Activated CD8-positive, alpha-beta T cell treated with anti-CD3 and anti-CD28 coated beads for 36 hours (primary cell): ENCODE data around the gene GPSM1. TPM values are rescaled to one million over a fixed set of nuclear protein-coding genes. Genes with fewer than 3 reads are reported as not detected.
A peak's percentile ranks its signal among the peaks of the same experiment; 100 is the strongest.
"Not testable (repeated sequence)": the region's sequence is repeated elsewhere in the genome, so short reads cannot be mapped to it uniquely, and the experiment has no call there.

Experiments used
- ATAC-seq: fragments of 200-7000 bp; cut with Tn5 transposase; one replicate; pipeline ENCODE4 v1.10.0; 2021; ENCODE audit warnings: mild to moderate bottlenecking, moderate library complexity
- CTCF ChIA-PET: fragments of 350-600 bp; sonication (Branson Sonifier 250); formaldehyde crosslinking; loops from one replicate; lab custom pipeline; 2021; ENCODE audit warnings: antibody characterized with exemption; lab: Charles Lee
- POLR2A ChIA-PET: fragments of 350-600 bp; sonication (Branson Sonifier 250); formaldehyde crosslinking; loops from one replicate; lab custom pipeline; 2021; ENCODE audit warnings: antibody characterized with exemption; lab: Charles Lee
- DNase-seq: peaks from one replicate; pipeline ENCODE4 v3.0.0-alpha.2; 2020
- H3K27ac Mint-ChIP-seq: one replicate; pipeline ENCODE4 v1.8.0; 2021; ENCODE audit warnings: mild to moderate bottlenecking, mixed read lengths
- H3K27me3 Mint-ChIP-seq: one replicate; pipeline ENCODE4 v1.8.0; 2021; ENCODE audit warnings: mixed read lengths
- H3K36me3 Mint-ChIP-seq: one replicate; pipeline ENCODE4 v1.8.0; 2021; ENCODE audit warnings: low read depth, mixed read lengths
- H3K4me1 Mint-ChIP-seq: one replicate; pipeline ENCODE4 v1.8.0; 2021; ENCODE audit warnings: low read depth, mixed read lengths
- H3K4me3 Mint-ChIP-seq: one replicate; pipeline ENCODE4 v1.8.0; 2021; ENCODE audit warnings: mild to moderate bottlenecking, moderate library complexity, mixed read lengths
- H3K9me3 Mint-ChIP-seq: one replicate; pipeline ENCODE4 v1.8.0; 2021; ENCODE audit warnings: mixed read lengths
- CTCF ChIP-seq: fragments of 200-600 bp; IDR thresholded peaks from one replicate; pipeline ENCODE4 v1.8.0; 2022; ENCODE audit warnings: antibody characterized with exemption, mild to moderate bottlenecking
- intact Hi-C: fragments of 100-400 bp; cut with micrococcal nuclease; formaldehyde crosslinking; loops from one replicate; pipeline ENCODE4 v1.10.0; 2022
- total RNA-seq, 2 experiments: library from RNA; stranded (reverse); gene quantifications; one replicate each; pipeline ENCODE4 v1.2.3, GENCODE V29; 2021

The GPSM1 gene
- total RNA-seq, 2 experiments from 2014 or later: 8.8 to 10.0 TPM

DNA sequence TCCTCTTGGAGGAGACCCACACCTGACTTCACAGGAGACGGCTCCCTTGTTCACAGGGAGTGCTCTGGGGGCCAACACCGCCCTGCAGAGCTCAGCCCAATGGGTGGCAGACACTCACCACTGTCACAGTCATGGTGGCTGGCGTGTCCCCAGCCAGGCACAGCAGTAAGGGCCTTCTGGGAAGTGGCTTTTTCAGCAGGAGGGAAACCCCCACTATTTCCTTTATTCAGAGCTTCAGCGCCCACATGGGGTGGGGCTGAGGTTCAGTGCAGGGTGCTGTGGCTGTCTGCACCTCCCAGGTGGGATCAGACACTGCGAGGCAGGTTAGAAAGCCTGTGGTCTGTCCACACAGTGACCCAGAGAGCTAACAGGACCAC is 76.2 kb downstream of the GPSM1 start:
- intact Hi-C loops: loop anchor here (10.0 kb wide), 1 partner anchor 89 kb away; no protein-coding TSS in a partner anchor
- CTCF ChIA-PET: interaction anchor here (0.7 to 2.4 kb wide), 3 partner anchors 10 to 91 kb away, joined by 3 to 5 read pairs (median 4); no protein-coding TSS in a partner anchor
- ATAC-seq (peak; percentile 83), DNase-seq (peak; percentile 92)
- peaks cover 58% of the 10 kb centered on the region for H3K36me3 Mint-ChIP-seq
- H3K4me1 Mint-ChIP-seq: peaks cover 61% of the 10 kb centered on the region
- POLR2A ChIA-PET: interaction anchor here (0.7 to 1.1 kb wide), 6 partner anchors 12 to 135 kb away, joined by 3 to 4 read pairs (median 3); partner anchors contain the start of gene DNLZ
- no peaks in the 10 kb centered on the region for H3K9me3 Mint-ChIP-seq
- peak overlapping the region; percentile 90 for H3K27ac Mint-ChIP-seq
- peak overlapping the region; percentile 63 for H3K4me3 Mint-ChIP-seq
- no peak for TF ChIP-seq CTCF
- no peaks in the 10 kb centered on the region for H3K27me3 Mint-ChIP-seq

DNA sequence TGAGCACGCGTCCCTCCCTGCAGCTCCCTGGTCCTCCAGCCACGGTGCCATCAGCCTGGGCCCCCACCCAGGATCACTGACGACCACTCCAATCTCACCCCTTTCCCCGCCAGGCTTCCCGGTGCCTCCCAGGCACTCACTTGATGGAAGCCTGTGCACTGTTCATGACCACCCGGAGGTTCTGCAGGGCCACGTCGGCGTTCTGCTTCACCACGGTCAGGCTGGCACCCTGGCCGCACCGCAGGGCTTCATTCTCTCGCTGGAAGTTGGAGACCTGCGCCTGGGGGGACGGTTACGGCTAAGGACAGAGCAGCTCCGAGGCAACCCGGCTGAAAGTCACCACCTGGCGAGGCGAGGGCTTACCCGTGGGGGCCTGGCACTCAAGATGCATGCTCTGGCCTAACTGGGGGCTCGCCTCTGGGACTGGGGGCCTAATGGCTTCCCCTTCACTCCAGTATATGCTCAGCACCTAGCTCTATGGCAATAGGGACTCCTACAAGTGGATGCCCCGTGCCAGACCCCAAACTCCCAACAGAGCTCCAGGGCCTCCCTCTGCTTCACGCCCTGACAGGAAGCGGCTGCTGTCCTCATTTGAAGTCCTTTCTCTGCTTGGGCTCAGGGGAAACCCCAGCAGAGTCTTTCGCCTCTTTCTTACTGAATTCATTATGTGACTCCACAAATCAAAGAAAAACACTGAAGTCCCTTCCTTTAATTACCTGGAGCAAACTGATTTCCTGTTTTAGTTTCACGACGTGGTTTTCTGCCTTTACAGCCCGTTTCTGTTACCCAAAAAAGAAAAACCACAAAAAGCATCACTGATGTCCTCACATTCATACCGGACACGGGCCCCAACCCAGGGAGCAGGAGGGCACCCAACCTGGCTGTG is 76.8 kb downstream of the GPSM1 start:
- TF ChIP-seq CTCF: no peak
- CTCF ChIA-PET: interaction anchor here (1.6 kb wide), 1 partner anchor 10 kb away, joined by 4 read pairs; no protein-coding TSS in a partner anchor

DNA sequence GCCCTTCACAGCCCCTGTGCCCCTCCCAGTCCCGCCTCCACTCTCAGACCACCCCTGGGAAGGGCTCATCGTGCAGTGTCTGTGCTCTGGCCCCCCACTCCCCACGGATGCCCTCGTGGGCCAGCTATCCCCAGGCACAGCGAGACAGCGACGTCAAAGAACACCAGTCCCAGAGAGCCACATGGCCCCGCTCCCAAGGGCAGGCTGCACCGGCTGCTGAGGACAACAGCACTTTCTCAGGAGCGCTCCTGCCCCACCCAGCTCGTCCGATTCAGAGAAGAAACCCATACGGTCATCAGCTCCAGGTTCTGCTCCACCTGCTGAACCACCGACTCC is 77.4 kb downstream of the GPSM1 start:
- Mint-ChIP-seq H3K27me3 (no peaks in the 10 kb centered on the region), H3K36me3 (peaks cover 62% of the 10 kb centered on the region), H3K4me1 (peaks cover 64% of the 10 kb centered on the region), H3K4me3 (peak overlapping the region; percentile 63), H3K9me3 (no peaks in the 10 kb centered on the region), H3K27ac (peak overlapping the region; percentile 90)
- no peak for TF ChIP-seq CTCF
- DNase-seq: no peak
- intact Hi-C loops: loop anchor here (10.0 kb wide), 1 partner anchor 90 kb away; no protein-coding TSS in a partner anchor
- POLR2A ChIA-PET: interaction anchor here (1.0 kb wide), 1 partner anchor 8 kb away, joined by 3 read pairs; no protein-coding TSS in a partner anchor
- no peak for ATAC-seq
- CTCF ChIA-PET: no interaction called here

More for the DNA sequence above, 76.8 kb downstream of the GPSM1 start:
- peak overlapping the region; percentile 63 for H3K4me3 Mint-ChIP-seq
- POLR2A ChIA-PET: interaction anchor here (0.6 to 1.1 kb wide), 6 partner anchors 9 to 134 kb away, joined by 3 to 4 read pairs (median 3); partner anchors contain the start of gene DNLZ
- H3K27me3 Mint-ChIP-seq: no peaks in the 10 kb centered on the region
- H3K4me1 Mint-ChIP-seq: peaks cover 60% of the 10 kb centered on the region
- peak overlapping the region; percentile 90 for H3K27ac Mint-ChIP-seq
- no peaks in the 10 kb centered on the region for H3K9me3 Mint-ChIP-seq
- peak; percentile 51 for ATAC-seq
- intact Hi-C loops: loop anchor here (10.0 kb wide), 1 partner anchor 89 kb away; no protein-coding TSS in a partner anchor
- peak; percentile 81 for DNase-seq
- peaks cover 58% of the 10 kb centered on the region for H3K36me3 Mint-ChIP-seq

DNA sequence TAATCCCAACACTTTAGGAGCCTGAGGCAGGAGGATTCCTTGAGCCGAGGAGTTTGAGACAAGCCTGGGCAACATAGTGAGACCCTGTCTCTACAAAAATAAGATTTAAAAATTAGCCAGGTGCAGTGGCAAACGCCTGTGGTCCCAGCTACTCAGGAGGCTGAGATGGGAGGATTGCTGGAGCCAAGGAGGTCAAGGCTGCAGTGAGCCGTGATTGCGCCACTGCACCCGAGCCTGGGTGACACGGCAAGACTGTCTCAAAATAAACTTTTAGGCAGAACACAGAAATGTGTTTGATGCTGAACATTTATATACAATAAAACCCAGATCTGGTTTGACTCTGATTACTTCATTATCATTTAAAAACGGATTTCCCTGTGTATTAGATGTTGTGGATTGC is 78.1 kb downstream of the GPSM1 start:
- H3K36me3 Mint-ChIP-seq: peaks cover 64% of the 10 kb centered on the region
- intact Hi-C loops: loop anchor here (10.0 kb wide), 1 partner anchor 91 kb away; no protein-coding TSS in a partner anchor
- H3K27me3 Mint-ChIP-seq: no peaks in the 10 kb centered on the region
- ChIA-PET CTCF (no interaction called here), POLR2A (interaction anchor here (1.0 kb wide), 1 partner anchor 9 kb away, joined by 3 read pairs; no protein-coding TSS in a partner anchor)
- no peak for DNase-seq
- H3K4me3 Mint-ChIP-seq: no peak overlapping the region
- peak overlapping the region; percentile 32 for H3K27ac Mint-ChIP-seq
- peaks cover 66% of the 10 kb centered on the region for H3K4me1 Mint-ChIP-seq
- ATAC-seq: no peak
- H3K9me3 Mint-ChIP-seq: no peaks in the 10 kb centered on the region
- no peak for TF ChIP-seq CTCF

GRCh38 chr9:136405904-136406303 is 78.6 kb downstream of the GPSM1 start:
- CTCF ChIA-PET, ATAC-seq, DNase-seq, H3K27me3 Mint-ChIP-seq, H3K9me3 Mint-ChIP-seq, H3K4me3 Mint-ChIP-seq: not testable (repeated sequence)
- H3K27ac Mint-ChIP-seq: peak overlapping the region; percentile 32
- H3K4me1 Mint-ChIP-seq: peaks cover 64% of the 10 kb centered on the region
- POLR2A ChIA-PET: interaction anchor here (1.0 kb wide), 1 partner anchor 10 kb away, joined by 3 read pairs; no protein-coding TSS in a partner anchor
- H3K36me3 Mint-ChIP-seq: peaks cover 63% of the 10 kb centered on the region
- intact Hi-C loops: loop anchor here (10.0 kb wide), 1 partner anchor 91 kb away; no protein-coding TSS in a partner anchor

DNA sequence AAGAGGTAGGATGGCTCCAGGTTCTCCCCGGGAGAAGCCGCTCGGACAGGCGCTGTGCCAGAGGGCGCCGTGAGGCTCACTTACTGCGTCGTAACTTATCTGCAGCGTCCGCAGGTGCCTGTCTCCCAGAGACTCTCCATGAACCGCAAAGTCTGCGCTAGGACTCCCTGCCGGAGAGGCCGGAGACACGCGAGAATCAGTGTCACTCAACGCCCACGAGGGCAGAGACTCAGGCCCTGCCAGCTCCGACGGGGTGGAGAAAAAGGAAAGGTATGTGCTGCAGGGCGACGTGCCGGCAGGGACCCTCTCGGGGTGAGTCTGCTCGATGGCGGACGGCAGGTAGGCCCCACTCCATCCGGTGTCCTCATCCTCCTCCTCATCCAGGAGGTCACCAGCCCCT is 79.7 kb downstream of the GPSM1 start:
- H3K9me3 Mint-ChIP-seq, CTCF ChIA-PET, H3K4me3 Mint-ChIP-seq, H3K27me3 Mint-ChIP-seq, H3K27ac Mint-ChIP-seq, ATAC-seq, POLR2A ChIA-PET, DNase-seq: not testable (repeated sequence)
- Mint-ChIP-seq H3K4me1 (peaks cover 71% of the 10 kb centered on the region), H3K36me3 (peaks cover 66% of the 10 kb centered on the region)
- intact Hi-C loops: loop anchor here (10.0 kb wide), 1 partner anchor 92 kb away; no protein-coding TSS in a partner anchor
